Posterior cingulate gyrus (tissue), 11 donors: ENCODE results near the gene WDR86.

Experiments used
- DNase-seq, 10 donors: peaks; one replicate each; pipeline versions ENCODE4 v3.0.0 to v3.0.0-alpha.2; 2020 to 2021; ENCODE audit warnings: mixed read lengths in 3 of 10
- intact Hi-C: fragments of 100-400 bp; cut with DNase I; formaldehyde crosslinking; loops from one replicate; pipeline ENCODE4 v1.15.1; 2023

WDR86 gene

DNA sequence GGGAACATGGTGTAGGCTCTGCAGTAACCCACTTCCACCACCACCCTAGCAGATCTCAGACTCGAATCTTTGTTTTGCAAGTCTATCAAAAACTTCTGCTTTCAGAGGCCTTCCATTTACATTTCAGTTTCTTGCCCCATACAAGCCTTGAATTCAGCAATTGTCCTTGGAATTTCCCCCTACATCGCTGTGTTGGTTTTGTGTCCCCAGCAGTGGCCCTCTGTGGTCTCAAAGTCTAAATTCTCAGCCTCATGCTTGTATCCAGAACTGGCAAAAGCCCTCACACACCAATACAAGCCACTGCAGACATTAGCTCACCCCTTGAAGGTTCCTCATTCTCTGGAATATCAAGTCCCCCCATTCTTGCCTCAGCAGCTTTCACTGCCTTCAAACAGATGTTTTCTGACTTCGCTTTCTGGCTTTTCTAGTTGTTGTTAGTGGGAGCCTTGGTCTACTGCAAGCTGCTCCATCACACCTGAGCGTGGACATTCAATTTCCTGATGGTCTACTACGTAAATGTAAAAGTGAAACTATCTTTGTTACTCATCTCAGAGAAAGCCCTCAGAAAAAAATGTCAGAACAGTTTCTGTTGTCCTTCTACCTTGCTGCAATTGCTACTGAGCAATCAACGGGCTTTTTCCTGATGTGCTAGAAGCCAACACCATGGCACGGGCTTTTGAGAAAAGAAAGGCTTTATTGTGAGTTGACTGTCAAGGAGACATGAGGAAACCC, 70.0 kb downstream of the WDR86 start:
- DNase-seq, result no peak
- intact Hi-C loops, result no loop called here

GRCh38 chr7:151338809-151339208, 71.0 kb downstream of the WDR86 start:
- no peak for DNase-seq
- intact Hi-C loops, result no loop called here

DNA sequence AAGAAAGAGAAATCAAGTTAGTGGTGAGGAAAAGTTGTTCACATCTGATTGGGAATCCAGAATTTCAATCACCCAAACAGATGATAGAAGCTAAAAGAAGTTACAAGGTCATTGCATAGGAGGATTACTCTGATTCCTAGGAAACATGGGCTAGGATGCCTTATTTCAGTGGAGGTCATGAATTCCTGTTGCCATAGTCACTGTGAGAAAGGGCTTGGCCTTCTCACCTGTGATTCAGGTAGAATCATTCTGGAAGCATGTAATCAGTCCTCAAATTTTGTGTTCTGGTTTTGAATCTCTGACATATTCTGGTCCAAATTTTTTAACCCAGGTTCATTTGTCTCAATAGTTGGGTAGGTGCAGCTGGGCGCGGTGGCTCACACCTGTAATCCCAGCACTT, 72.5 kb downstream of the WDR86 start:
- no peak for DNase-seq
- intact Hi-C loops, result no loop called here

GRCh38 chr7:151336027-151336708, 73.7 kb downstream of the WDR86 start:
- intact Hi-C loops, result no loop called here
- DNase-seq, result no peak

GRCh38 chr7:151334628-151335027, 75.2 kb downstream of the WDR86 start:
- intact Hi-C loops, result no loop called here
- no peak for DNase-seq
